Gastrocnemius medialis (tissue), 4 donors: ENCODE results near the gene SRCAP.

ENCODE experiments used
- CTCF ChIP-seq, 5 experiments: fragments of 450-650 bp in 3 of 5; fragments of 200-600 bp in 2 of 5; sonication (generic) in 2 of 5; IDR thresholded peaks in 4 of 5; conservative IDR thresholded peaks in 1 of 5; 1 replicate in 4 of 5; 2 replicates in 1 of 5; pipeline ENCODE4 v1.5.1; 2016 to 2019; ENCODE audit warnings: antibody characterized with exemption in 5 of 5, mild to moderate bottlenecking in 3 of 5, moderate library complexity in 3 of 5
- POLR2A ChIP-seq, 2 donors: fragments of 450-650 bp; IDR thresholded peaks; one replicate each; pipeline ENCODE4 v1.6.1; 2017; ENCODE audit warnings: antibody characterized with exemption in 2 of 2, mild to moderate bottlenecking in 2 of 2, moderate library complexity in 2 of 2

GRCh38 chr16:30784215-30784614 lies 85.2 kb downstream of the SRCAP start:
- TF ChIP-seq CTCF (IDR thresholded peaks at IDR 0.05 in 4 of 5, conservative IDR thresholded peaks at IDR 0.05 in 1 of 5) (no peak), POLR2A (IDR thresholded peaks at IDR 0.05) (no peak)
